Measurements from ENCODE around the gene TBC1D19.

- TF ChIP-seq POLR2AphosphoS5 (IDR thresholded peaks at IDR 0.05; ENCODE audit: low read depth) (no peak), GABPA (IDR thresholded peaks at IDR 0.05; ENCODE audit: low read depth) (no peak)
These were observed 208.8 kb downstream of the TBC1D19 start for GRCh38 chr4:26792639-26793038.
